HG02642 (cell line): ENCODE measurements around the gene SPTB.

ENCODE experiments used
- ATAC-seq: cut with Tn5 transposase; IDR thresholded peaks from one replicate; pipeline ENCODE4 v1.9.1; 2021; ENCODE audit warnings: mild to moderate bottlenecking; ENCODE audit not compliant: unreplicated experiment, poor library complexity

Gene SPTB

DNA sequence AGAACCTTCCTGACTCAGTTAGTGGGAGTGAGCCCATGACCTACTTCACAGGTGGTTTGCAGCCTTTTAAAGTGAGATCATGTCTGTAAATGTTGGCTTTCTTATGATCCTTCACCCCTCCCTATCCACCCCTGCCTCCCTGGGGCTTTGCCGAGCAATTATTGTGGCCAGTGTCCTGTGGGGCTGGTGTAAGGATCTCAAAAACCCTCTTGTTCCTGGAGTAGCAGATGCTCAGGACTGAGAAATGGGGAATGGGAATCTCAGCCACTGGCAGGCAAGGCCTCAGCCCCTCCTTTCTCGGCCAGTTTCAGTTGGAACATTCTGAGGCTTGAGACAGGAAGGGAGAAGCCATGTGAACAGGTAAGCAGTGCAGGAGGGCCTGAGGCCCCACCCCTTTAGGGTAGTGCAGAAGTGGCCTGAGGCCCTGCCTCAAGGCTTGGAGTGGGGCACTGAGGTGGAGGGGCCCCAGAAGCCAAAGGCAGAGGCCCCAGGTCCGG, 121.6 kb downstream of the SPTB start:
- ATAC-seq: no peak

DNA sequence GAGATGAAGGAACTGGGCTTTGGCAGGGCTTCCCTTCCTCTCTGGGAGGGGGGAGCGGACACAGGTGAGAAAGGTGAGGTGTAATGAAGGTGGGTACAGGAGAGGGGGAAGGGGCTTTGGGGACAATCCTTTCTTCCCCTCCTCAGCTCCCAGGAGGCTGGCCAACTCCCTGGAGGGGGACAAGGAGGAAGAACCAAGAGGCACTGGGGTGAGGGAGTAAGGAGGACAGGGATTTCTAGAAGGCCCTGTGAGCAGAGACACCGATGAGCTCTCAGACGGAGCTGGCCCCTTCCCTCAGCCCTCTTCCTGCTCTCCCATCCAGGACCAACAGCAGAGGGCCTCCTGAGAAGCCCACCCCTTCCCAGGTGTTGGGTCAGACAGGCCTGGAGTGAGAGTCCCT, 122.1 kb downstream of the SPTB start:
- no peak for ATAC-seq

DNA sequence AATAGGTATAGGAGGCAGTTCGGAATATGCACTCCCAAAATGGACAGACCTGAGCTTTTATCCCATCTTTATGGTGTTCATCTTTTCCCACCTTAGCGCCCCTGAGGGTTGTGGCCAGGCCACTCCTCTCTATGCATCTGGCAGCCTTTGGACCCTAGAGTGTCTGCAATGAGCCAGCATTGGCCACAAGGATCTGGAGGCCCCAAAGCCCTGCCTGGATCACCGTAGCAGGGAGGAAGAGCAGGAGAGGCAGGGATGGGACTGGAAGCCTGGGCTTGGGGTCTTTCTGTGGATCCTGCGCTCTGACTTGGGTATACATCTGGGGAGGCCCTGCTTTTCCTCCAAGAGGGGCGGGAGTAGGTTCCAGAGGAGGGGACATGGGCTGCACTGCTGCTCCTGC, 123.0 kb downstream of the SPTB start:
- ATAC-seq: no peak

DNA sequence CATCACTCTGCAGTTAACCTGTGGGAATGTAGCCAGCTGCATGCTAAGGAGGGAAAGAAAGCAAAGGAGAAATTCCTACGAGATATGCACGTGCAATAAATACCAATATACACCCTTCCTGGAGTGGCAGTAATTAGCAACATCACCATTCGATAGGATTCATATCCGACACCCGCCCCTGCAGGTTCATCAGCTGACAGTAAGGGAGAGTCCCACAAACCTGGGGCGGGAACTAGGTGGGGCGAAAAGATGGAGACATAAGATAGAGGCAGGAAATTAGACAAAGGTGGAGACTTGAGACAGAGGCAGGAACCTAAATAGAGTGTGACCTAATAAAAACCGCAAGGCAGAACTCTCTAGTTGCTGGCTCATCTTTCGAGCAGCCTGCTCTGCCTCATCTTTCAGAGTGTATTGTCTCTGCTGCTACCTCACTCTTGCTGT, 123.9 kb downstream of the SPTB start:
- no peak for ATAC-seq

DNA sequence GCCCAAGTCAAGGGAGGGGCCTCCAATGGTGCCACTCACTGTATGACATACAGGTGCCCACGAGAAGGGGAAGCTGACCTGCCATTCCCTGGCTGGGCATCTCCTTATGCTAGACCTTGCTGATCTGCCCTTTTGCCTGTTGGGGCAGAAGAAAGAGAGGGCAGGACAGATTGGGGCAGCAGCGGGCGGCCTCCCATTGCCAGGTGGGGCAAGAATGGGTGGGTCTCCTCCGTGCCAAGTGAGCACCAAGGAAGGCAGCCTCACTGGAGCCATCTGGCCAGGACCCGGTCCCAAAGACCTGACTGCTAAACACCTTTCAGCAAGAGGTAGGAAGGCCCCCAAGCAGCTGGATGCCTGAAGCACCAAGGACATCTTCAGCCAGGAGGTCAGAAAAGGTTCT, 125.0 kb downstream of the SPTB start:
- no peak for ATAC-seq

DNA sequence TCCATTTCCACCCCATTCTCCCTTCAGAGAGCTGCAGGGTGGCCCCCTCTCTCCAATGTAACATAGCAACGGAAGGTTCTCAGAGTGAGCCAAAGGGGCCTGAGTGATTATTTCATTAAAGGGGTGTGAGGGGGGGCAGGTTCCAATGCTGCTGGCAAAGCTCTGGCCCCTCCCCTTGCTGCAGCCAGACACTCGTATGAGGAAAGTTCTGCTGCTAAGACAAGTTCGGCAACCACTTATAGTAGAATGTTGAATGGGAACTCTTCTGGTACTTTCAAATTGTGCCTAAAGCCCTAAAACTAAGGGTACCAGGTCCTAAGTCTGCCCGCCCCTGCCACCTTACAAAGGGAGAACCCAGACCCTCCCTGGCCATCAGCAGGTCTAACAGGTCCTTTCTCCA, 125.7 kb downstream of the SPTB start:
- no peak for ATAC-seq

DNA sequence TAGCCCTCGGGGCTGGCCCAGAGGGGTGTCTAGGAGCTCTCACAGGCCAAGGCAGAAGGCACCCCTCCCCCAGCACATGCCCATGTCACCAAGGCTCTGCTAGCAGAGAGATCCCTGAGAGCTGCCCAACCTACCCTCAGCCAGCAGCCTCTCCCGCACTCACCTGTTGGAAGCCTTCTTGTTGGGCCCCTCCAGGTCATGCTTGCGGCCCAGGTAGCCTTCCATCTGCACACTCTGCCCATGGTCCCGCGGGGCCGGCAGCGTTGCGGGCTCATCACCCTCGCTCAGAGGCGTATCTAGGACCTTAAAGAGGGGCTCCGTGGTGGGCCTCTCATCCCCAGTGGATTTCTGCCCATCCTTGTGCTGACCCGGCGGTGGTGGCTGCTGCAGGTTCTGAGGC, 126.3 kb downstream of the SPTB start:
- ATAC-seq: no peak

DNA sequence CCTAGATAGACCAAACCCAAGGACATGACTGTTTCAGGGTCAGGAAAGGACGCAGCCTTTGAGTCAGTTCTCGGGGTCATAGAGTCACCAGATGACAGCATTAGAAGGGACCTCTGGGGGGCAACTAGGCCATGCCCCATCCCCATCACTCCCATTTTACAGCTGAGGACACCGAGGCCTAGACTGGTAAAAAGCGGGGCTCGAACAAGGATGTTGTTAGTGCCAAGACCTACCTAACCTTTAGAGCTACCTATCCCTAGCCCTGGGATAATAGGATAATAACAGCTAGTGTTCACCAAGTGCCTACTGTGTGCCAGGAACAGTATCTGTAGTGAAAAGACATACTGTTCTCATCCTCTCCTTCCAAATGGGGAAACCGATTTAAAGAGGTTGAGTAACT, 126.8 kb downstream of the SPTB start:
- no peak for ATAC-seq

DNA sequence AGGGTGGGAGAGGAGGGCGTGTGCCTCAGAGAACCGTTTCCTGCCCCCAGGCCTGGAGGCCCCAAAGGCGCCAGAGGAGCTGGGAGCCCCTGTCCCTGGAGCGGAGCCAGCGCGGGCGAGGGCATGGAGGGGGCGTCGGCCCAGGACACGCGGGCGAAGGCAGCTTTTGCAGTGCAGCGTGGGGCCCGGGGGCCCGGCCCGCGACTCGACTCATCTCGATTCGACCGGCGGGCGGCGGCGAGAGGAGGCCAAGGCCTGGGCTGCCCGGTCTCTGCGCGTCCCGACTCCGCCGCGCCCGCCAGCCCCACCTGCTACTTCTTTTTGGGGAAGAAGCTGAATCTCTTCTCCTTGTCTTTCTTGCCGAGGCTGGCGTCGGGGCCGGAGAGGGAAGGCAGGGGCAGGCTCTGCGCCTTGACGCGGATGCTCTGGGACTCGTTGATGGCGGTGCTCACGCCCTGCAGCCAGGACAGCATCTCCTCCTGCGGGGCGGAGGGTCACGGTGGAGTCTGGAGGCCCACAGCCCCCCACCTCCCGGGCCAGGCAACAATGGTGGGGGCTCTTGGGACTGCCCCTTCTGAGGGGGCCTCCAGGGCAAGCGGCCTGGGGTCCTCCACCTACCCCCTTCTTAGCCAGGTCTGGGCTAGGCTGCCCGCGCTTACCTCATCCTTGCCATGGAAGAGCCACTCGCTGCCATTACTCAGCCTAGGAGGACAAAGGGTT, 130.6 kb downstream of the SPTB start:
- ATAC-seq: no peak

DNA sequence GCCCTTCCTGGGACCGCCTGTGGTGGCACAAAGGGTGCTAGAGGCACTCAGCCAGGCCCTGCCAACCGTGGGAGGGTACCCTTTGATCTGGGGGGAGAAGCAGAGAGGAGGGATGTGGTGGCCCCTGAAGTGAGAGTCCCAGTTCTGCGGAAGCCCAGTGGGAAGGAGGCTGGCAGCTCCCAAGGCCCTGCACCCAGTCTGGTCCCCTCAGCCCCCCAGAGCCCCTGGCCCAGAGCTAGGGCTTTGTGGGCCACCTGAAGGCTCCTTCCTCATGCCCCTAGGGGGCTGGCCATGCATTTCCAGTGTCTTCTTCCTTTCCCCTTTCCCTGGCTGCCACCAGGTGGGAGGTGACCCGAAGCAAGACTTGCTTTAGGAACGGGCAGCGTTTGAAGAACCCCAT, 131.2 kb downstream of the SPTB start:
- ATAC-seq: no peak

DNA sequence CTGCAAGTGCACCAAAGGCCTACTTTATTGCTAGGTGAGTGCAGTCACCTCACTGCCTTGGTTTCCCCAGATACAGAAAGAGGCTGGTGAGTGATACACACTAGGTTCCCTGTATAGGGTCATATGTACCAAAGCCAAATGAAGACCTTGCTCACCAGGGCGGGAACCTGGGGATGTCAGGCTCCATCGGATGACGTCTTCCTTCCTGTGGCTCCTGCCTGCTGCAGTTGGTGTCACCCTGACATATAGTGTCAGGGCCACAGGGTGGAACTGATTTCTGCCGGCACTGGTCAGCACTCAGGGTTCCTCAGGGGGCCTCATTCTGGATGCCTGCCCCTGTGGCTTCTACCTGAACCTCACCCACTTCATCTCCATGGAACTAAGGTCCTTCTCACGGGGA, 132.4 kb downstream of the SPTB start:
- no peak for ATAC-seq

DNA sequence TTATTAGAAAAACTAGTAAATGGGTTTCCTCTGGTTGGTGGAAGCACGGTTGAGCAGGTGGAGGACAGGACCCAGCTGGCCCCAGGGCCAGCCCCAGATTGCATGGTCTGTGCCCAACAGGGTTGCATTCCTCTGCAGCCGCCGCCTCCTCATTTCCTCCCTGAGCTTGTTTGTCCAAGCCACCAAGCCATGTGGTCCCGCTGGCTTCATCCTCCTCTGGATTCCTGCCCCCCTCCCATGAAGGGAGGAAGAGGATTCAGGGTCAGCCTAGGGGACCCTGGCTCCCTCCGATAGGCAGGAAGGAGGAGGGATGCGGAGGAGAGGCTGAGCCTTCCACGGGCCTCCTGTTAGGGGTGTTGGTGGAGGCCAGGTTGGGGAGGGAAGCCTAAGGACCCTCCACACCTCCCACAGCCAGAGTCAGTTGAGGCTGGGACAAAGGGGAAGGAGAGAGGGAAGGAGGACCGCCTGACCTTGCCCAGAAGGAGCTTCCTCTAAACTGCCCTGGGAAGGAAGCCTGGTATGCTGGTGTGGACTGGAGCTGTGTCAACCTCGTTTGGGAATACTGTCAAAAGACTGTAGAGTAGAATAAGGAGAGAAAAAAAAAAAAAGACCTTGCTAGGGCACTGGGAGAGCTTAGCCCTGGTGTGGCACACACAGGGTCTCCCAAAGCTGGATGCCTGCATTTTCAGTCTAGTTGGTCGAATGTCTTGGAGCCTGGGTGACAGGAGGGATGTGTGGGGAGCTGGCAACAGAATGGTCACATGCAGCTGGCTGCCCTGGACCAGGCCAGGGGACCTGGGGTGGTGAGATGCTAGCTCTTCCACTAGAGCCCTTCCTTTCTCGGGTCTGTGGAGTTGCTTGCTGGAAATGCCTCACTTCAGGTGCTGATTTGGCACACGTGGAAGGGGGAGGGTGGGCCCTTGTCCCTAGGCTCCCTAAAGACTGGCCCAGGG, 133.1 kb downstream of the SPTB start:
- ATAC-seq: no peak

DNA sequence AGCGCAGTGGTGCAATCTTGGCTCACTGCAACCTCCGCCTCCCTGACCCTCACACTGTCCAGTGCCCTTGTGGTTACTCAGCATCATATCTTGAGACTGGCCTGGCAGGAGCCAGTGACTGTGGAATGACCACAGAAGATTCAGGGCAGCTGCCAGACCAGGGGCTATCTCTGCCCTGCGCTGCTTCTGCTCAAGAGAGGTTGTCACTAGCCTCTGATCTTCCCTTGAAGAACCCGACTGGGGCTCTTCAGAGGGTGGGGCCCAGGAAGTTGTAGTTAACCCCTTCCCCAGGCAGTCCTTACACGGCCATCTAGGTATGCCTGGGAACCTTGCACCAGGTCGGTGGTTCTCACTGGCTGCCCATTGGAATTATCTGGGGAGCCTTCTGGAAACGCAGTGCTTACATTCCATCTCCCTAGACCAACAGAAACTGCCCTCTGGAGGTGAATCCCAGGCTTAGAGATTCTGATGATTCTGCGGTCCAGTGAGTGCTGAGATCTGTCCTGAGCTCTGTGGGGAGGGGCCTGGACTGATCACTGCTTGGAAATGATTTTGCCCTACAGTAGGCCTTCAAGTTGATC, 134.1 kb downstream of the SPTB start:
- ATAC-seq: no peak

DNA sequence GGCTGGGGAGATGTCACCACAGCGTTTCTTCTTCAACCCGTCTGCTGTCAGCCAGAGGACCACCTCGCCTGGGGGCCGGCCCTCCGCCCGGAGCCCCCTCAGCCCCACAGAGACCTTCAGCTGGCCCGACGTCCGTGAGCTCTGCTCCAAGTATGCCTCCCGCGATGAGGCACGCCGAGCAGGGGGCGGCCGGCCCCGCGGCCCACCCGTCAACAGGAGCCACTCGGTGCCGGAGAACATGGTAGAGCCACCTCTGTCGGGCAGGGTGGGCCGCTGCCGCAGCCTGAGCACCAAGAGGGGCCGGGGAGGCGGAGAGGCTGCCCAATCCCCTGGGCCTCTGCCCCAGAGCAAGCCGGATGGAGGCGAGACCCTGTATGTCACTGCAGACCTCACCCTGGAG, 136.6 kb downstream of the SPTB start:
- no peak for ATAC-seq

DNA sequence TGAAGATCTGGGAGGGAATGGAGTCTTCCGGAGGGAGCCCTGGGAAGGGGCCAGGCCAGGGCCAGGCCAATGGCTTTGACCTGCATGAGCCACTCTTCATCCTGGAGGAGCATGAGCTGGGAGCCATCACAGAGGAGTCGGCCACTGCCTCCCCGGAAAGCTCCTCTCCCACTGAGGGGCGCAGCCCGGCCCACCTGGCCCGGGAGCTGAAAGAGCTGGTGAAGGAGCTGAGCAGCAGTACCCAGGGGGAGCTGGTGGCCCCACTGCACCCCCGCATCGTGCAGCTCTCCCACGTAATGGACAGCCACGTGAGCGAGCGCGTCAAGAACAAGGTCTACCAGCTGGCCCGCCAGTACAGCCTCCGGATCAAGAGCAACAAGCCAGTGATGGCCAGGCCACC, 137.7 kb downstream of the SPTB start:
- no peak for ATAC-seq

DNA sequence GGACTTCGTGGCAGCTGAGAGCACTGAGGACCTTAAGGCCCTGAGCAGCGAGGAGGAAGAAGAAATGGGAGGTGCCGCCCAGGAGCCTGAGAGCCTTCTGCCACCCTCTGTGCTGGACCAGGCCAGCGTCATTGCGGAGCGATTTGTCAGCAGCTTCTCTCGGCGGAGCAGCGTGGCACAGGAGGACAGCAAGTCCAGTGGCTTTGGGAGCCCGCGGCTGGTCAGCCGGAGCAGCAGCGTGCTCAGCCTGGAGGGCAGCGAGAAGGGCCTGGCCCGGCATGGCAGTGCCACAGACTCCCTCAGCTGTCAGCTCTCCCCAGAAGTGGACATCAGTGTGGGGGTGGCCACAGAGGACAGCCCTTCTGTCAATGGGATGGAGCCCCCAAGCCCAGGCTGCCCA, 138.5 kb downstream of the SPTB start:
- no peak for ATAC-seq

DNA sequence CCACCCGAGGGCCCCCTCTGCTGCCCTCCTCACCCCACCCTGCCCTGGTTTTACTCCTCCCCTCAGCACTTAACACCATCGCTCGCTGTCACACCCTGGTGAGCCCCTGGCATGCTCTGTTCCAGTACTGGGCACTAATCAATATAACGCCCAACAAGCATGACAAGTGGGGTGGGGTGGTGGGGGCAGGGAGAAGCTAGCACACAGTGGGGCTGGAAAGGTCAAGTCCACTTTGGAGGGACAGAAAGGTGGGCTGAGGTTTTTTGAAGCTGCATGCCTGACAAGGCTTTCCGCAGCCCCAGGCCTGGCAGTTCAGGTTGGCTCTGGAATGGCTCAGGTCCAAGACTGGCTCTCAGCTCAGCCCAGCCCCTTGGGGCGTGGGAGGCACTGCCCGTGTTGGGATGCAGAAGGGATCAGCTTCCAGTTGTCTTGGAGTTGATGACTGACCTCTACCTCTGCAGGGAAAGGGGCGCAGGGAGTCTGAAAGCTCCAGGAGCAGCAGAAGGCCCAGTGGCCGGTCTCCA, 141.4 kb downstream of the SPTB start:
- ATAC-seq: no peak

DNA sequence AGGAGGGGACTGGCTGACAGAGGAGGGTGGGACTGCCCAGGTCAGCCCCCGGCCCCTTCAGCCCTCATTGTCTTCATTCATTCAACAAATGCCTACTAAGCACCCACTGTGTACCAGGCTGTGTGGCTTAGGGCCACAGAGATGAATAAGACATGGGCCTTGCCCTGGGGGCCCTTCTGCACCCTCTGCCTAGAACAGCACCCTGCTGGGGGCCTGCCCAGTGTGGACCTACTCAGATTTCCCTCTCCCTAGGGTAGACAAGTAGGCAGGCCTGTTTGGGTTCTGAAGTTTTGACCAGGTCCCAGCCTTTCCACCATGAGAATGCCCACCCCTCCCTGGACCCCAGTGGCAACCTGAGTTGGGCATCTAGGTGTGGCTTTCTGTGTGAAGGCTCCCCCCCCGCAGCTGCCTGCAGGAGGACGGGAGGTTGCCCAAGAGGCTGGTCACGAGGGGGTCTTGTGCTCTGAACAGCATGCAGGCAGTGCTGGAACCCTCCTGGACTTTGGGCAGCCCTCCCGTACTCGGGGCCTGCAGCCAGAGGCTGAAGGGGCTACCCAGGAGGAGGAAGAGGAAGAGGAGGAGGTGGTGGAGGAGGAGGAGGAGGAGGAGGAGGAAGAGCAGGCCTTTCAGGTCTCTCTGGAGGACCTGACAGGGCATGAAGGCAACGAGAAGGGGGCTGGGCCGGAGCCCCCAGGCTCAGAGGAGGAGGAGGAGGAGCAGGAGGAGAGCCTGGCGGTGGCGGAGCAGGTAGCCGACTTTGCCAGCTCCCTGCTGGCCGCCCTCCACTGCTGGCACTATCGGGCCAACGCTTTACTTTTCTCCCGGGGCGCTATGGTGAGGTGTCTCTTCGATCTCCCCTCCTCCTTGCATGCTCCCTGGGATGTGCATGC, 142.1 kb downstream of the SPTB start:
- no peak for ATAC-seq

DNA sequence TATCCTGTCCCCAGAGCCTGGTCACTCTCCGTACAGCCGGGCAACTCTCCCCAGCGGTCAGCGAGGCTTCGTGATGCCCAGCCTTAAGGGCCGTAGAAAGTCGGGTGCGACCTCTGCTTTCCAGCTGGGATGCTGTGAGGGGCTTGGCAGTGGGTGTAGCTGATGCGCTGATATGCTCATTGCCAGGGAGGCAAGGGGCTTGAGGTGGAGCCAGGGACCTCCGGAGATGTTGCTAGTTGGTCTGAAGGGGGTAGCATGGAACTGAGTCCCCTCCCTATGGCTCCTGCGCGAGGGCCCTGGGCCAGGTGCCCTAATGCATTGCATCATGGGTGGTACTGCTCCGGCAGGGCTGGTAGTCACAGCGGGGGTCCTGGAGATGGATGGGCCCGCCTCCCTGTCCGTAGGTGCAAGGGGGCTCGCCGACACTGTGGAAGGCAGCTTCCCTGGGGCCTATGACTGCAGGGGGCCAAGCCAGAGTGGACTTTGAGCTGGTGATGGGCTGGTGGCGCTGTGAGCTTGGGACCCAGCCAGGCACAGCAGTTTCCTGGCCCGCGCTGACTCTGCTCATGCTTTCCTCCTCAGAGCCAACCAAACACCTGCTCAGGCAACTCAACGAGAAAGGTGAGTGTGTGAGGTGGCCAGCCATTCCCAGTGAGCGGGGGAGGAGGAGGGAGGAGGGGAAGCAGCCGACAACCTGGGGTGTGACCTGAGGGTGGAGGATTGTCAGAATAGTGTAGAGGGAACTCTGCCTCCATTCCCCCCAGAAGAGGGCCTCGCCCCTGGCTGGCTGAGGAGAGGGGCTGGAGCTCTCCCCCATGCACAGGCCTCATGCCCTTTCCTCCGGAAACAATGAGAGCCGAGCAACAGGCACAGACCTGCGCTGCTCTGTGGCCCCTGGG, 143.2 kb downstream of the SPTB start:
- no peak for ATAC-seq
